Uterus (tissue), 4 donors: ENCODE results near the gene PLA2G2D. TPM values are rescaled to one million over a fixed set of nuclear protein-coding genes. Genes with fewer than 3 reads are reported as not detected.

Experiments used
- DNase-seq, 2 donors: peaks; one replicate each; pipeline ENCODE4 v3.0.0-alpha.2; 2019 to 2020
- H3K27ac ChIP-seq, 2 donors: fragments of 200-600 bp; sonication (generic); 1 replicate in 1 of 2; 2 replicates in 1 of 2; pipeline ENCODE4 v1.5.1; 2016 to 2018
- H3K27me3 ChIP-seq, 2 donors: fragments of 200-600 bp; sonication (generic); one replicate each; pipeline ENCODE4 v1.5.1; 2018 to 2019; ENCODE audit warnings: control low read depth in 1 of 2
- H3K36me3 ChIP-seq, 2 donors: fragments of 200-600 bp; sonication (generic); one replicate each; pipeline ENCODE4 v1.5.1; 2019; ENCODE audit warnings: control low read depth in 1 of 2
- H3K4me1 ChIP-seq, 2 donors: fragments of 200-600 bp; sonication (generic); one replicate each; pipeline ENCODE4 v1.5.1; 2018 to 2019; ENCODE audit warnings: control low read depth in 1 of 2
- H3K4me3 ChIP-seq, 2 donors: fragments of 200-600 bp; sonication (generic); 1 replicate in 1 of 2; 2 replicates in 1 of 2; pipeline ENCODE4 v1.5.1; 2018 to 2019; ENCODE audit warnings: mild to moderate bottlenecking in 1 of 2
- H3K9me3 ChIP-seq, 2 donors: fragments of 200-600 bp; sonication (generic); one replicate each; pipeline ENCODE4 v1.5.1; 2019; ENCODE audit warnings: control low read depth in 1 of 2
- POLR2A ChIP-seq, 2 donors: fragments of 450-650 bp; IDR thresholded peaks; one replicate each; pipeline ENCODE4 v1.6.1; 2016; ENCODE audit warnings: antibody characterized with exemption in 2 of 2, mild to moderate bottlenecking in 1 of 2, moderate library complexity in 1 of 2
- intact Hi-C: fragments of 100-400 bp; cut with DNase I; formaldehyde crosslinking; loops from one replicate; pipeline ENCODE4 v1.15.1; 2023; ENCODE audit warnings: low total_unique reads
- total RNA-seq, 4 donors: library from RNA; depleted of rRNA in 3 of 4; stranded (reverse); fragments of >200 nt in 3 of 4; gene quantifications; one replicate each; pipeline versions ENCODE4 v1.1.0 to v1.2.4, GENCODE V29; 2014 to 2023
- TF ChIP-seq, protein P1 (sequence below), 4 experiments: fragments of 200-600 bp in 2 of 4; fragments of 450-650 bp in 2 of 4; sonication (generic) in 2 of 4; IDR thresholded peaks; one replicate each; pipeline ENCODE4 v1.5.1; 2016 to 2019; ENCODE audit warnings: antibody characterized with exemption in 4 of 4, mild to moderate bottlenecking in 2 of 4, moderate library complexity in 1 of 4
- donor health status: DM: yes; HTN: yes; CAD: no.

PLA2G2D gene
- total RNA-seq, 4 donors from 2014 or later, result not detected

DNA sequence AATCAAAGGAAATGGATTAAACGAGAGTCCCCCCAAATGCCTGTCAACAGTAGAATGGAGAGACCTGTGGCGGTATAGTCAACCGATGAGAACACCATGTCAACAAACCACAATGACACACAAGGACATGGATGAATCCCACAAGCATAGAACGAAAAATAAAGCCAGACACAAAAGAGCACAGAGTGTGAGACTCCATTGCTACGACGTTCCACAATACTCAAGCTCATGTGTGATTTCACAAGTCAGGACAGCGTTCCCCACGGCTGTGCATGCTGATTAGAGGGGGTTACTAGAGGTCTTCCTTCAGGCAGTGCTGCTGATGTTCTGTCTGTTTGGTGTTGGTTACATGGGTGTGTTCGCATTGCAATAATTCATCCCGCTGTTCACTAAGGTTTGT is 5.8 kb upstream of the PLA2G2D start:
- intact Hi-C loops, result no loop called here
- no peaks in the 10 kb centered on the region for H3K4me1 ChIP-seq
- TF ChIP-seq POLR2A (IDR thresholded peaks at IDR 0.05), result no peak
- TF ChIP-seq, protein P1, sequence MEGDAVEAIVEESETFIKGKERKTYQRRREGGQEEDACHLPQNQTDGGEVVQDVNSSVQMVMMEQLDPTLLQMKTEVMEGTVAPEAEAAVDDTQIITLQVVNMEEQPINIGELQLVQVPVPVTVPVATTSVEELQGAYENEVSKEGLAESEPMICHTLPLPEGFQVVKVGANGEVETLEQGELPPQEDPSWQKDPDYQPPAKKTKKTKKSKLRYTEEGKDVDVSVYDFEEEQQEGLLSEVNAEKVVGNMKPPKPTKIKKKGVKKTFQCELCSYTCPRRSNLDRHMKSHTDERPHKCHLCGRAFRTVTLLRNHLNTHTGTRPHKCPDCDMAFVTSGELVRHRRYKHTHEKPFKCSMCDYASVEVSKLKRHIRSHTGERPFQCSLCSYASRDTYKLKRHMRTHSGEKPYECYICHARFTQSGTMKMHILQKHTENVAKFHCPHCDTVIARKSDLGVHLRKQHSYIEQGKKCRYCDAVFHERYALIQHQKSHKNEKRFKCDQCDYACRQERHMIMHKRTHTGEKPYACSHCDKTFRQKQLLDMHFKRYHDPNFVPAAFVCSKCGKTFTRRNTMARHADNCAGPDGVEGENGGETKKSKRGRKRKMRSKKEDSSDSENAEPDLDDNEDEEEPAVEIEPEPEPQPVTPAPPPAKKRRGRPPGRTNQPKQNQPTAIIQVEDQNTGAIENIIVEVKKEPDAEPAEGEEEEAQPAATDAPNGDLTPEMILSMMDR (IDR thresholded peaks at IDR 0.05), result no peak
- no peaks in the 10 kb centered on the region for H3K9me3 ChIP-seq
- no peak overlapping the region for H3K4me3 ChIP-seq
- DNase-seq, result no peak
- H3K27me3 ChIP-seq, result no peaks in the 10 kb centered on the region
- no peaks in the 10 kb centered on the region for H3K36me3 ChIP-seq
- no peak overlapping the region for H3K27ac ChIP-seq

- no peak for TF ChIP-seq POLR2A (IDR thresholded peaks at IDR 0.05)
- TF ChIP-seq, protein P1 (IDR thresholded peaks at IDR 0.05), result no peak
- intact Hi-C loops, result no loop called here
Measured at GRCh38 chr1:20124456-20125057, 5.2 kb upstream of the PLA2G2D start.

GRCh38 chr1:20123722-20124455 is 4.6 kb upstream of the PLA2G2D start:
- TF ChIP-seq, protein P1 (IDR thresholded peaks at IDR 0.05), result no peak
- TF ChIP-seq POLR2A (IDR thresholded peaks at IDR 0.05), result no peak

More at GRCh38 chr1:20124456-20125057, 5.2 kb upstream of the PLA2G2D start:
- no peaks in the 10 kb centered on the region for H3K27me3 ChIP-seq
- no peaks in the 10 kb centered on the region for H3K9me3 ChIP-seq
- no peaks in the 10 kb centered on the region for H3K4me1 ChIP-seq
- no peak overlapping the region for H3K4me3 ChIP-seq
- no peaks in the 10 kb centered on the region for H3K36me3 ChIP-seq
- H3K27ac ChIP-seq, result no peak overlapping the region
- DNase-seq, result peak in 1 of 2 donors; percentile 21

GRCh38 chr1:20120796-20121195 is 1.5 kb upstream of the PLA2G2D start:
- Histone ChIP-seq H3K27ac (no peak overlapping the region), H3K9me3 (no peaks in the 10 kb centered on the region), H3K4me1 (no peaks in the 10 kb centered on the region), H3K27me3 (no peaks in the 10 kb centered on the region), H3K36me3 (no peaks in the 10 kb centered on the region), H3K4me3 (no peak overlapping the region)
- TF ChIP-seq, protein P1 (IDR thresholded peaks at IDR 0.05), result no peak
- no peak for TF ChIP-seq POLR2A (IDR thresholded peaks at IDR 0.05)
- no peak for DNase-seq
- intact Hi-C loops, result no loop called here

More at GRCh38 chr1:20123722-20124455, 4.6 kb upstream of the PLA2G2D start:
- DNase-seq, result no peak
- Histone ChIP-seq H3K4me3 (no peak overlapping the region), H3K27ac (no peak overlapping the region), H3K27me3 (no peaks in the 10 kb centered on the region), H3K9me3 (no peaks in the 10 kb centered on the region), H3K36me3 (no peaks in the 10 kb centered on the region), H3K4me1 (no peaks in the 10 kb centered on the region)
- intact Hi-C loops, result no loop called here

- TF ChIP-seq, protein P1 (IDR thresholded peaks at IDR 0.05), result no peak
- TF ChIP-seq POLR2A (IDR thresholded peaks at IDR 0.05), result no peak
- no peaks in the 10 kb centered on the region for H3K36me3 ChIP-seq
- intact Hi-C loops, result no loop called here
- no peak for DNase-seq
- no peak overlapping the region for H3K27ac ChIP-seq
- no peaks in the 10 kb centered on the region for H3K9me3 ChIP-seq
- no peaks in the 10 kb centered on the region for H3K4me1 ChIP-seq
- H3K4me3 ChIP-seq, result no peak overlapping the region
- no peaks in the 10 kb centered on the region for H3K27me3 ChIP-seq
Measured at GRCh38 chr1:20117236-20117635, 2.1 kb downstream of the PLA2G2D start.
